Hepatocyte (in vitro differentiated cells): ENCODE measurements around the gene TBL1X.

Experiments used
- CTCF ChIP-seq: fragments of 200-600 bp; sonication (generic); IDR thresholded peaks from 2 replicates; pipeline ENCODE4 v1.5.1; 2016; ENCODE audit warnings: antibody characterized with exemption, mild to moderate bottlenecking; ENCODE audit not compliant: poor library complexity
- EZH2 ChIP-seq: fragments of 200-600 bp; sonication (generic); IDR thresholded peaks from 2 replicates; pipeline ENCODE4 v1.6.1; 2016; ENCODE audit warnings: antibody characterized with exemption, mild to moderate bottlenecking, borderline replicate concordance

GRCh38 chrX:9510366-9510765 is 45.5 kb downstream of the TBL1X start:
- TF ChIP-seq CTCF (no peak), EZH2 (no peak)
